Large intestine (tissue), 1 donor: ENCODE results near the gene WFDC6. TPM values are rescaled to one million over a fixed set of nuclear protein-coding genes. Genes with fewer than 3 reads are reported as not detected.

ENCODE experiments used
- polyA plus RNA-seq: library from polyadenylated mRNA; unstranded; fragments of 120-200 nt; gene quantifications from one replicate; pipeline ENCODE4 v1.2.1, GENCODE V29; 2013

Gene WFDC6
- polyA plus RNA-seq, 1 donor: not detected

Other genes with a start within 250 kb of the WFDC6 start
- gene RBPJL, start 232.6 kb downstream of the WFDC6 start, polyA plus RNA-seq: not detected
- not detected for gene MATN4, start 231.2 kb downstream of the WFDC6 start, polyA plus RNA-seq
- gene SDC4, start 191.1 kb downstream of the WFDC6 start, polyA plus RNA-seq: 87.8 TPM
- gene SYS1, start 176.3 kb downstream of the WFDC6 start, polyA plus RNA-seq: 31.7 TPM
- gene TP53TG5, start 161.2 kb downstream of the WFDC6 start, polyA plus RNA-seq: 0.78 TPM
- gene DBNDD2, start 131.2 kb downstream of the WFDC6 start, polyA plus RNA-seq: 36.1 TPM
- gene PIGT, start 123.3 kb downstream of the WFDC6 start, polyA plus RNA-seq: 91.6 TPM
- 2.8 TPM for gene WFDC2, start 69.7 kb downstream of the WFDC6 start, polyA plus RNA-seq
- not detected for gene SPINT3, start 23.9 kb downstream of the WFDC6 start, polyA plus RNA-seq
- gene EPPIN, start 7.9 kb upstream of the WFDC6 start, polyA plus RNA-seq: not detected
- gene WFDC8, start 39.8 kb upstream of the WFDC6 start, polyA plus RNA-seq: not detected
- gene WFDC10A, start 90.3 kb upstream of the WFDC6 start, polyA plus RNA-seq: not detected
- gene WFDC9, start 91.8 kb upstream of the WFDC6 start, polyA plus RNA-seq: not detected
- not detected for gene WFDC11, start 130.8 kb upstream of the WFDC6 start, polyA plus RNA-seq
- not detected for gene WFDC13, start 162.6 kb upstream of the WFDC6 start, polyA plus RNA-seq
- gene WFDC10B, start 165.5 kb upstream of the WFDC6 start, polyA plus RNA-seq: not detected
- gene SPINT4, start 182.9 kb upstream of the WFDC6 start, polyA plus RNA-seq: not detected